ENCODE data around the gene C16orf96. TPM values are rescaled to one million over a fixed set of nuclear protein-coding genes. Genes with fewer than 3 reads are reported as not detected.

The C16orf96 gene
- polyA plus RNA-seq, 2 of the 4 experiments (the other 2 are of a cell fraction): 0.01 to 0.03 TPM

DNA sequence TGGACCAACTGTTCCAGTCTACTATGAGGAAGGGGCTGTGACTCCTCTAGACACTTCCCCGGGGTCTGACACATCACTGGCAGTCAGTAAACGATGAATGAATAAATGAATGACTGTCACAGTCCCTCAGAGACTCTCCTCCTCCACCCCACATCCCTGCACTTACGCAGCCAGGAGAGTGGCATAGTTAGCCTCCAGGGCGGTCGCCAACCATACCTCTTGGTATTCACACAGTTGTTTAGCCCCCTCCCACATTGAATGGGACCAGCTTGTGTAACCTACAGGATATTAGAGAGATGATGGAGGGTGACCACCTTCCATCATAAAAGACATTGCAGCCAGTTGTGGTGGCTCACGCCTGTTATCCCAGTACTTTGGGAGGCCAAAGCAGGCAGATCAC lies 32.8 kb downstream of the C16orf96 start:
- TF ChIP-seq CHD2 (IDR thresholded peaks at IDR 0.05; ENCODE audit: low read length, partially characterized antibody) (no peak), MAZ (IDR thresholded peaks at IDR 0.05; ENCODE audit: borderline replicate concordance, low read depth, low read length) (no peak), NPAS2 (CRISPR knock-in tag; IDR thresholded peaks at IDR 0.05; ENCODE audit: borderline replicate concordance) (no peak), RNF2 (IDR thresholded peaks at IDR 0.05; ENCODE audit: borderline replicate concordance, low read depth) (no peak), ZC3H11A (IDR thresholded peaks at IDR 0.05) (no peak), HOXB5 (CRISPR knock-in tag; IDR thresholded peaks at IDR 0.05) (no peak), CBX2 (IDR thresholded peaks at IDR 0.05; ENCODE audit: borderline replicate concordance, low read depth) (no peak), KDM5A (IDR thresholded peaks at IDR 0.05) (no peak), TP53 (CRISPR knock-in tag; IDR thresholded peaks at IDR 0.05) (no peak), BHLHE40 (IDR thresholded peaks at IDR 0.05; ENCODE audit: low read depth, low read length) (no peak), CEBPB (IDR thresholded peaks at IDR 0.05) (no peak), POLR2AphosphoS2 (conservative IDR thresholded peaks at IDR 0.05; ENCODE audit: low read length) (no peak), ESRRA (IDR thresholded peaks at IDR 0.05; ENCODE audit: borderline replicate concordance, low read length) (no peak), NR3C1 (IDR thresholded peaks at IDR 0.05) (no peak)
- TF ChIP-seq, protein P1, sequence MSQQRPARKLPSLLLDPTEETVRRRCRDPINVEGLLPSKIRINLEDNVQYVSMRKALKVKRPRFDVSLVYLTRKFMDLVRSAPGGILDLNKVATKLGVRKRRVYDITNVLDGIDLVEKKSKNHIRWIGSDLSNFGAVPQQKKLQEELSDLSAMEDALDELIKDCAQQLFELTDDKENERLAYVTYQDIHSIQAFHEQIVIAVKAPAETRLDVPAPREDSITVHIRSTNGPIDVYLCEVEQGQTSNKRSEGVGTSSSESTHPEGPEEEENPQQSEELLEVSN (IDR thresholded peaks at IDR 0.05; ENCODE audit: borderline replicate concordance, low read depth): no peak
- TF ChIP-seq, protein P2, sequence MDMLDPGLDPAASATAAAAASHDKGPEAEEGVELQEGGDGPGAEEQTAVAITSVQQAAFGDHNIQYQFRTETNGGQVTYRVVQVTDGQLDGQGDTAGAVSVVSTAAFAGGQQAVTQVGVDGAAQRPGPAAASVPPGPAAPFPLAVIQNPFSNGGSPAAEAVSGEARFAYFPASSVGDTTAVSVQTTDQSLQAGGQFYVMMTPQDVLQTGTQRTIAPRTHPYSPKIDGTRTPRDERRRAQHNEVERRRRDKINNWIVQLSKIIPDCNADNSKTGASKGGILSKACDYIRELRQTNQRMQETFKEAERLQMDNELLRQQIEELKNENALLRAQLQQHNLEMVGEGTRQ (IDR thresholded peaks at IDR 0.05): no peak
- TF ChIP-seq, protein P3, sequence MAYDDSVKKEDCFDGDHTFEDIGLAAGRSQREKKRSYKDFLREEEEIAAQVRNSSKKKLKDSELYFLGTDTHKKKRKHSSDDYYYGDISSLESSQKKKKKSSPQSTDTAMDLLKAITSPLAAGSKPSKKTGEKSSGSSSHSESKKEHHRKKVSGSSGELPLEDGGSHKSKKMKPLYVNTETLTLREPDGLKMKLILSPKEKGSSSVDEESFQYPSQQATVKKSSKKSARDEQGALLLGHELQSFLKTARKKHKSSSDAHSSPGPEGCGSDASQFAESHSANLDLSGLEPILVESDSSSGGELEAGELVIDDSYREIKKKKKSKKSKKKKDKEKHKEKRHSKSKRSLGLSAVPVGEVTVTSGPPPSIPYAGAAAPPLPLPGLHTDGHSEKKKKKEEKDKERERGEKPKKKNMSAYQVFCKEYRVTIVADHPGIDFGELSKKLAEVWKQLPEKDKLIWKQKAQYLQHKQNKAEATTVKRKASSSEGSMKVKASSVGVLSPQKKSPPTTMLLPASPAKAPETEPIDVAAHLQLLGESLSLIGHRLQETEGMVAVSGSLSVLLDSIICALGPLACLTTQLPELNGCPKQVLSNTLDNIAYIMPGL (CRISPR knock-in tag; IDR thresholded peaks at IDR 0.05; ENCODE audit: borderline replicate concordance): no peak
- TF ChIP-seq, protein P4, sequence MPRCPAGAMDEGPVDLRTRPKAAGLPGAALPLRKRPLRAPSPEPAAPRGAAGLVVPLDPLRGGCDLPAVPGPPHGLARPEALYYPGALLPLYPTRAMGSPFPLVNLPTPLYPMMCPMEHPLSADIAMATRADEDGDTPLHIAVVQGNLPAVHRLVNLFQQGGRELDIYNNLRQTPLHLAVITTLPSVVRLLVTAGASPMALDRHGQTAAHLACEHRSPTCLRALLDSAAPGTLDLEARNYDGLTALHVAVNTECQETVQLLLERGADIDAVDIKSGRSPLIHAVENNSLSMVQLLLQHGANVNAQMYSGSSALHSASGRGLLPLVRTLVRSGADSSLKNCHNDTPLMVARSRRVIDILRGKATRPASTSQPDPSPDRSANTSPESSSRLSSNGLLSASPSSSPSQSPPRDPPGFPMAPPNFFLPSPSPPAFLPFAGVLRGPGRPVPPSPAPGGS (IDR thresholded peaks at IDR 0.05): no peak
- Histone ChIP-seq H3K4me2 (no peak overlapping the region), H3K27ac (no peak overlapping the region), H3K9me3 (no peaks in the 10 kb centered on the region), H3K4me3 (no peak overlapping the region), H3K4me1 (no peaks in the 10 kb centered on the region)
- ChIA-PET CTCF (interaction anchor here (0.8 to 8.2 kb wide), 4 partner anchors 17 to 87 kb away, joined by 3 to 126 read pairs (median 3); no protein-coding TSS in a partner anchor), POLR2A (no interaction called here)
- ATAC-seq (no peak), DNase-seq (ENCODE audit: low read depth in 1 of 2, low spot score in 1 of 2) (no peak), FAIRE-seq (no peak)
- WGBS (ENCODE audit: missing lambda C conversion rate): 58% methylated on average over 6 of the region's 6 CpGs

DNA sequence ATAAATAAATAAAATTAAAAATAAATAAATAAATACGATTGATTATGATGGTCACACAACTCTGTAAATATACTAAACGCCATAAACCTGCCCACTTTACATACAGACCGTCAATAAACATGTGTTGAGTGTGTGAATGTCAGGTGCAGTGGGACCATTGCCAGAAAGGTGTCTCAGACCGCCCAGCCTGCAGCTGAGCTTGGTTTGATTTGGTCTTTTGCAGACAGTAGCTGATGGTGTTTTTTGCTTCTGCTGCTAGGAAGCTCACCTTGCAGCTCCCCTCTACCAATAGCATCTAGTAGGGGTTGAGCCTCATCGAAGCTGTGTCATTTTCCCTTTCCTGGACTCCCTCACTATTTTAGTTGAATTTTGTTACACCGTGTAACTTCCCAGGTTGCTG lies 35.1 kb downstream of the C16orf96 start:
- ChIA-PET POLR2A (no interaction called here), CTCF (interaction anchor here (0.7 to 1.2 kb wide), 5 partner anchors 59 to 282 kb away, joined by 3 to 5 read pairs (median 3); no protein-coding TSS in a partner anchor)
- no peaks in the 10 kb centered on the region for H3K9me3 ChIP-seq
- FAIRE-seq (no peak), DNase-seq (ENCODE audit: low read depth in 1 of 2, low spot score in 1 of 2) (no peak), ATAC-seq (no peak)
- no peak overlapping the region for H3K4me3 ChIP-seq
- H3K27ac ChIP-seq: no peak overlapping the region
- H3K4me1 ChIP-seq: no peaks in the 10 kb centered on the region
- 40% methylated on average over 6 of the region's 6 CpGs for WGBS (ENCODE audit: missing lambda C conversion rate)
- TF ChIP-seq JUN (IDR thresholded peaks at IDR 0.05) (no peak), CBX2 (IDR thresholded peaks at IDR 0.05; ENCODE audit: borderline replicate concordance, low read depth) (no peak), BHLHE40 (IDR thresholded peaks at IDR 0.05; ENCODE audit: low read depth, low read length) (no peak), RAD21 (conservative IDR thresholded peaks at IDR 0.05 in 1 of 2, IDR thresholded peaks at IDR 0.05 in 1 of 2) (no peak), HOXB5 (CRISPR knock-in tag; IDR thresholded peaks at IDR 0.05) (no peak), EP300 (IDR thresholded peaks at IDR 0.05) (no peak), SREBF2 (IDR thresholded peaks at IDR 0.05) (no peak), TFCP2L1 (CRISPR knock-in tag; IDR thresholded peaks at IDR 0.05) (no peak), ZSCAN20 (CRISPR knock-in tag; IDR thresholded peaks at IDR 0.05) (no peak), MAFK (IDR thresholded peaks at IDR 0.05; ENCODE audit: partially characterized antibody) (no peak), KDM1A (IDR thresholded peaks at IDR 0.05; ENCODE audit: low read depth) (no peak)
- TF ChIP-seq, protein P3 (CRISPR knock-in tag; IDR thresholded peaks at IDR 0.05; ENCODE audit: borderline replicate concordance): no peak
- no peak overlapping the region for H3K4me2 ChIP-seq

All from A549 (cell line).